Measurements from ENCODE around the gene NEK4. TPM values are rescaled to one million over a fixed set of nuclear protein-coding genes. Genes with fewer than 3 reads are reported as not detected.
"Not testable (repeated sequence)": the region's sequence is repeated elsewhere in the genome, so short reads cannot be mapped to it uniquely, and the experiment has no call there.

Gene NEK4
- total RNA-seq, 1 donor from 2014 or later = 17.1 TPM

- no peak for DNase-seq (ENCODE audit: low spot score)
- intact Hi-C loops (cut with DNase I) = no loop called here
Observed at GRCh38 chr3:52752045-52752660, 18.6 kb downstream of the NEK4 start.

GRCh38 chr3:52743721-52744120 is 27.0 kb downstream of the NEK4 start:
- no peak for DNase-seq (ENCODE audit: low spot score)
- intact Hi-C loops (cut with DNase I) = loop anchor here (2.0 to 10.0 kb wide), 2 partner anchors 191 to 329 kb away; no protein-coding TSS in a partner anchor

- no peak for DNase-seq (ENCODE audit: low spot score)
- intact Hi-C loops (cut with DNase I) = loop anchor here (2.0 to 10.0 kb wide), 2 partner anchors 192 to 330 kb away; no protein-coding TSS in a partner anchor
Observed at GRCh38 chr3:52743152-52743551, 27.6 kb downstream of the NEK4 start.

GRCh38 chr3:52742418-52743041 is 28.2 kb downstream of the NEK4 start:
- intact Hi-C loops (cut with DNase I) = loop anchor here (2.0 to 10.0 kb wide), 2 partner anchors 192 to 330 kb away; no protein-coding TSS in a partner anchor
- no peak for DNase-seq (ENCODE audit: low spot score)

- intact Hi-C loops (cut with DNase I) = loop anchor here (10.0 kb wide), 1 partner anchor 195 kb away; no protein-coding TSS in a partner anchor
- DNase-seq (ENCODE audit: low spot score) = no peak
Observed at GRCh38 chr3:52739730-52740129, 31.0 kb downstream of the NEK4 start.

- no peak for DNase-seq (ENCODE audit: low spot score)
- intact Hi-C loops (cut with DNase I) = no loop called here
Observed at GRCh38 chr3:52733256-52733891, 37.4 kb downstream of the NEK4 start.

GRCh38 chr3:52731590-52731989 is 39.1 kb downstream of the NEK4 start:
- intact Hi-C loops (cut with DNase I) = no loop called here
- DNase-seq (ENCODE audit: low spot score) = no peak

GRCh38 chr3:52730681-52731080 is 40.1 kb downstream of the NEK4 start:
- intact Hi-C loops (cut with DNase I) = no loop called here
- DNase-seq (ENCODE audit: low spot score) = no peak

GRCh38 chr3:52728753-52729152 is 42.0 kb downstream of the NEK4 start:
- DNase-seq (ENCODE audit: low spot score); intact Hi-C loops (cut with DNase I): not testable (repeated sequence)

- DNase-seq (ENCODE audit: low spot score) = no peak
- intact Hi-C loops (cut with DNase I) = no loop called here
Observed at GRCh38 chr3:52724511-52724910, 46.2 kb downstream of the NEK4 start.

- no peak for DNase-seq (ENCODE audit: low spot score)
- intact Hi-C loops (cut with DNase I) = no loop called here
Observed at GRCh38 chr3:52723935-52724334, 46.8 kb downstream of the NEK4 start.

- intact Hi-C loops (cut with DNase I) = no loop called here
- no peak for DNase-seq (ENCODE audit: low spot score)
Observed at GRCh38 chr3:52722491-52722890, 48.2 kb downstream of the NEK4 start.

GRCh38 chr3:52721730-52722008 is 49.1 kb downstream of the NEK4 start:
- intact Hi-C loops (cut with DNase I) = no loop called here
- no peak for DNase-seq (ENCODE audit: low spot score)

- no peak for DNase-seq (ENCODE audit: low spot score)
- intact Hi-C loops (cut with DNase I) = no loop called here
Observed at GRCh38 chr3:52721002-52721729, 49.6 kb downstream of the NEK4 start.

GRCh38 chr3:52719618-52720017 is 51.1 kb downstream of the NEK4 start:
- intact Hi-C loops (cut with DNase I) = no loop called here
- no peak for DNase-seq (ENCODE audit: low spot score)

GRCh38 chr3:52715714-52716305 is 54.9 kb downstream of the NEK4 start:
- DNase-seq (ENCODE audit: low spot score) = no peak
- intact Hi-C loops (cut with DNase I) = no loop called here

- no peak for DNase-seq (ENCODE audit: low spot score)
- intact Hi-C loops (cut with DNase I) = no loop called here
Observed at GRCh38 chr3:52714335-52715302, 56.1 kb downstream of the NEK4 start.

- intact Hi-C loops (cut with DNase I) = no loop called here
Observed at GRCh38 chr3:52712291-52713212, 58.2 kb downstream of the NEK4 start.

More at GRCh38 chr3:52712291-52713212, 58.2 kb downstream of the NEK4 start:
- DNase-seq (ENCODE audit: low spot score) = no peak
